ENCODE results near the gene TMEM43. TPM values are rescaled to one million over a fixed set of nuclear protein-coding genes. Genes with fewer than 3 reads are reported as not detected.
A peak's percentile ranks its signal among the peaks of the same experiment; 100 is the strongest.

Gene TMEM43
- total and polyA plus RNA-seq, 2 of the 13 experiments (the other 11 are each of a cell fraction or from before 2014, with no cell fraction given) = 48.9 to 50.5 TPM

DNA sequence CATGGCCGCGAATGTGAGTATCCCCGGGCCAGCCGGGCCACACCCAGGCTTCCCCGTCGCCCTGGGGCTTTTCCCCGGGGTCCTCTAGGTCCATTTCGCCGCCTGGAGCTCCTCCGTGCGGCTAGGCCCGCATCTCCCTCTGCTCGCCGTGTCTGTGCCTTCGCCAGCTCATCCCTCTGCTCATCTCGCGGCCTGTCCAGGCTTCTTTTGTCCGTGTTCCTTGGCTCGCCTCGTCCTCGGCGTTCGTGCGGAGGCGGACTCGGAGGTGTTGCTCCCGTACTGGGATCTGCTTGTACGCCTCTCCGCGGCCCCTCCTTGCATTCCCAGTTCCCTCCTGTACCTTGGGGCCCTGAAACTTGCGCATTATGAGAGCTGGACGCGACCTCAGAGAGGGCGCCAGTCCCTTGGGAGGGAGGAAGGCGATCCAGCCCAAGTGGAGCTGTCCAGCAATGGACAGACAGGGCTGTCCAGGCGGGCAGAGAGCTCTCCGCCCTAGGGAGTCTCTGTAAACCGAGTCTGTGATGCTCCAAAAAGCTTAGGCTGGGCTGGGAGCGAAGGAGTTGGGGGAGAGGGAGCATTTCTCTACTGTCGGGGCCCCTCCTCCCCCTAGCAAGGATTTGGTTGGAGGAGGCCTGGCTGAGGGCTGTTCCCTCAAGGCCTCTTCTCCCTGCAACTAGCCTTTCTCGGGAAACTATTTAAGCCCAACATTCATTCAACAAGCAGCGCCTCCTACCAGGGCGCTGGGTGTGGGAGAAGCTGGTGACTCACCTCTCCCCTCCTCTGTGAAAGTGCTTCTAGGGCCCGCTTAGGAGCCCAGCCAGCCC lies 553 bp downstream of the TMEM43 start (continued):
- TF ChIP-seq POLR2G (IDR thresholded peaks at IDR 0.05; ENCODE audit: low read depth, low read length) (no peak), SCMH1 (CRISPR knock-in tag; IDR thresholded peaks at IDR 0.05; ENCODE audit: borderline replicate concordance) (no peak), KLF15 (CRISPR knock-in tag; IDR thresholded peaks at IDR 0.05; ENCODE audit: borderline replicate concordance) (0 out of 2 replicates have a peak, but pooled peaks have one; percentile 61), POLR2AphosphoS2 (IDR thresholded peaks at IDR 0.05; ENCODE audit: low read depth, low read length) (no peak), MED8 (CRISPR knock-in tag; IDR thresholded peaks at IDR 0.05; ENCODE audit: insufficient replicate concordance) (no peak), MXI1 (IDR thresholded peaks at IDR 0.05; ENCODE audit: borderline replicate concordance, low read depth, low read length) (no peak; the same call in 2 of the 3 replicates), MED1 (CRISPR knock-in tag; IDR thresholded peaks at IDR 0.05) (no peak), ZIK1 (CRISPR knock-in tag; IDR thresholded peaks at IDR 0.05; ENCODE audit: borderline replicate concordance, low read depth) (0 out of 2 replicates have a peak, but pooled peaks have one; percentile 16), KDM4B (CRISPR knock-in tag; IDR thresholded peaks at IDR 0.05) (0 out of 2 replicates have a peak, but pooled peaks have one; percentile 23), ZBTB42 (CRISPR knock-in tag; IDR thresholded peaks at IDR 0.05) (peak; percentile 16; the same call in 1 of the 2 replicates), ZNF30 (CRISPR knock-in tag; IDR thresholded peaks at IDR 0.05) (no peak), ZEB1 (IDR thresholded peaks at IDR 0.05; ENCODE audit: insufficient replicate concordance, low read depth) (no peak), ZNF558 (CRISPR knock-in tag; IDR thresholded peaks at IDR 0.05; ENCODE audit: borderline replicate concordance) (0 out of 2 replicates have a peak, but pooled peaks have one; percentile 69)
- TF ChIP-seq, protein P1, sequence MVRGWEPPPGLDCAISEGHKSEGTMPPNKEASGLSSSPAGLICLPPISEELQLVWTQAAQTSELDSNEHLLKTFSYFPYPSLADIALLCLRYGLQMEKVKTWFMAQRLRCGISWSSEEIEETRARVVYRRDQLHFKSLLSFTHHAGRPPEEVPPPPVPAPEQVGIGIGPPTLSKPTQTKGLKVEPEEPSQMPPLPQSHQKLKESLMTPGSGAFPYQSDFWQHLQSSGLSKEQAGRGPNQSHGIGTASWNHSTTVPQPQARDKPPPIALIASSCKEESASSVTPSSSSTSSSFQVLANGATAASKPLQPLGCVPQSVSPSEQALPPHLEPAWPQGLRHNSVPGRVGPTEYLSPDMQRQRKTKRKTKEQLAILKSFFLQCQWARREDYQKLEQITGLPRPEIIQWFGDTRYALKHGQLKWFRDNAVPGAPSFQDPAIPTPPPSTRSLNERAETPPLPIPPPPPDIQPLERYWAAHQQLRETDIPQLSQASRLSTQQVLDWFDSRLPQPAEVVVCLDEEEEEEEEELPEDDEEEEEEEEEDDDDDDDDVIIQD (CRISPR knock-in tag; IDR thresholded peaks at IDR 0.05; ENCODE audit: low read depth) = no peak
- TF ChIP-seq, protein P2, sequence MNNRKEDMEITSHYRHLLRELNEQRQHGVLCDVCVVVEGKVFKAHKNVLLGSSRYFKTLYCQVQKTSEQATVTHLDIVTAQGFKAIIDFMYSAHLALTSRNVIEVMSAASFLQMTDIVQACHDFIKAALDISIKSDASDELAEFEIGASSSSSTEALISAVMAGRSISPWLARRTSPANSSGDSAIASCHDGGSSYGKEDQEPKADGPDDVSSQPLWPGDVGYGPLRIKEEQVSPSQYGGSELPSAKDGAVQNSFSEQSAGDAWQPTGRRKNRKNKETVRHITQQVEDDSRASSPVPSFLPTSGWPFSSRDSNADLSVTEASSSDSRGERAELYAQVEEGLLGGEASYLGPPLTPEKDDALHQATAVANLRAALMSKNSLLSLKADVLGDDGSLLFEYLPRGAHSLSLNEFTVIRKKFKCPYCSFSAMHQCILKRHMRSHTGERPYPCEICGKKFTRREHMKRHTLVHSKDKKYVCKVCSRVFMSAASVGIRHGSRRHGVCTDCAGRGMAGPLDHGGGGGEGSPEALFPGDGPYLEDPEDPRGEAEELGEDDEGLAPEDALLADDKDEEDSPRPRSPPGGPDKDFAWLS (CRISPR knock-in tag; IDR thresholded peaks at IDR 0.05; ENCODE audit: borderline replicate concordance) = no peak
- TF ChIP-seq, protein P3, sequence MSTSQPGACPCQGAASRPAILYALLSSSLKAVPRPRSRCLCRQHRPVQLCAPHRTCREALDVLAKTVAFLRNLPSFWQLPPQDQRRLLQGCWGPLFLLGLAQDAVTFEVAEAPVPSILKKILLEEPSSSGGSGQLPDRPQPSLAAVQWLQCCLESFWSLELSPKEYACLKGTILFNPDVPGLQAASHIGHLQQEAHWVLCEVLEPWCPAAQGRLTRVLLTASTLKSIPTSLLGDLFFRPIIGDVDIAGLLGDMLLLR (CRISPR knock-in tag; IDR thresholded peaks at IDR 0.05) = 0 out of 2 replicates have a peak, but pooled peaks have one; percentile 21
- TF ChIP-seq, protein P4, sequence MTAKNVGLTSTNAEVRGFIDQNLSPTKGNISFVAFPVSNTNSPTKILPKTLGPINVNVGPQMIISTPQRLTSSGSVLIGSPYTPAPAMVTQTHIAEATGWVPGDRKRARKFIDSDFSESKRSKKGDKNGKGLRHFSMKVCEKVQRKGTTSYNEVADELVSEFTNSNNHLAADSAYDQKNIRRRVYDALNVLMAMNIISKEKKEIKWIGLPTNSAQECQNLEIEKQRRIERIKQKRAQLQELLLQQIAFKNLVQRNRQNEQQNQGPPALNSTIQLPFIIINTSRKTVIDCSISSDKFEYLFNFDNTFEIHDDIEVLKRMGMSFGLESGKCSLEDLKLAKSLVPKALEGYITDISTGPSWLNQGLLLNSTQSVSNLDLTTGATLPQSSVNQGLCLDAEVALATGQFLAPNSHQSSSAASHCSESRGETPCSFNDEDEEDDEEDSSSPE (CRISPR knock-in tag; IDR thresholded peaks at IDR 0.05) = no peak
- TF ChIP-seq, protein P5, sequence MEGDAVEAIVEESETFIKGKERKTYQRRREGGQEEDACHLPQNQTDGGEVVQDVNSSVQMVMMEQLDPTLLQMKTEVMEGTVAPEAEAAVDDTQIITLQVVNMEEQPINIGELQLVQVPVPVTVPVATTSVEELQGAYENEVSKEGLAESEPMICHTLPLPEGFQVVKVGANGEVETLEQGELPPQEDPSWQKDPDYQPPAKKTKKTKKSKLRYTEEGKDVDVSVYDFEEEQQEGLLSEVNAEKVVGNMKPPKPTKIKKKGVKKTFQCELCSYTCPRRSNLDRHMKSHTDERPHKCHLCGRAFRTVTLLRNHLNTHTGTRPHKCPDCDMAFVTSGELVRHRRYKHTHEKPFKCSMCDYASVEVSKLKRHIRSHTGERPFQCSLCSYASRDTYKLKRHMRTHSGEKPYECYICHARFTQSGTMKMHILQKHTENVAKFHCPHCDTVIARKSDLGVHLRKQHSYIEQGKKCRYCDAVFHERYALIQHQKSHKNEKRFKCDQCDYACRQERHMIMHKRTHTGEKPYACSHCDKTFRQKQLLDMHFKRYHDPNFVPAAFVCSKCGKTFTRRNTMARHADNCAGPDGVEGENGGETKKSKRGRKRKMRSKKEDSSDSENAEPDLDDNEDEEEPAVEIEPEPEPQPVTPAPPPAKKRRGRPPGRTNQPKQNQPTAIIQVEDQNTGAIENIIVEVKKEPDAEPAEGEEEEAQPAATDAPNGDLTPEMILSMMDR (CRISPR knock-in tag; IDR thresholded peaks at IDR 0.05) = 0 out of 2 replicates have a peak, but pooled peaks have one; percentile 28
- TF ChIP-seq, protein P6, sequence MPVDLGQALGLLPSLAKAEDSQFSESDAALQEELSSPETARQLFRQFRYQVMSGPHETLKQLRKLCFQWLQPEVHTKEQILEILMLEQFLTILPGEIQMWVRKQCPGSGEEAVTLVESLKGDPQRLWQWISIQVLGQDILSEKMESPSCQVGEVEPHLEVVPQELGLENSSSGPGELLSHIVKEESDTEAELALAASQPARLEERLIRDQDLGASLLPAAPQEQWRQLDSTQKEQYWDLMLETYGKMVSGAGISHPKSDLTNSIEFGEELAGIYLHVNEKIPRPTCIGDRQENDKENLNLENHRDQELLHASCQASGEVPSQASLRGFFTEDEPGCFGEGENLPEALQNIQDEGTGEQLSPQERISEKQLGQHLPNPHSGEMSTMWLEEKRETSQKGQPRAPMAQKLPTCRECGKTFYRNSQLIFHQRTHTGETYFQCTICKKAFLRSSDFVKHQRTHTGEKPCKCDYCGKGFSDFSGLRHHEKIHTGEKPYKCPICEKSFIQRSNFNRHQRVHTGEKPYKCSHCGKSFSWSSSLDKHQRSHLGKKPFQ (CRISPR knock-in tag; IDR thresholded peaks at IDR 0.05; ENCODE audit: insufficient replicate concordance) = no peak
